Lung microvascular endothelial cell (primary cell): ENCODE data around the gene IGFBPL1. TPM values are rescaled to one million over a fixed set of nuclear protein-coding genes. Genes with fewer than 3 reads are reported as not detected.
"Not testable (repeated sequence)": the region's sequence is repeated elsewhere in the genome, so short reads cannot be mapped to it uniquely, and the experiment has no call there.

Experiments used
- DNase-seq, 2 donors: peaks; one replicate each; pipeline versions ENCODE4 v3.0.0 to v3.0.0-alpha.2; 2010; ENCODE audit warnings: low read depth in 2 of 2
- total RNA-seq: library from RNA; depleted of rRNA; stranded (reverse); fragments of >200 nt; gene quantifications from 2 replicates; pipeline ENCODE4 v1.2.1, GENCODE V29; 2014

IGFBPL1 gene, protein sequence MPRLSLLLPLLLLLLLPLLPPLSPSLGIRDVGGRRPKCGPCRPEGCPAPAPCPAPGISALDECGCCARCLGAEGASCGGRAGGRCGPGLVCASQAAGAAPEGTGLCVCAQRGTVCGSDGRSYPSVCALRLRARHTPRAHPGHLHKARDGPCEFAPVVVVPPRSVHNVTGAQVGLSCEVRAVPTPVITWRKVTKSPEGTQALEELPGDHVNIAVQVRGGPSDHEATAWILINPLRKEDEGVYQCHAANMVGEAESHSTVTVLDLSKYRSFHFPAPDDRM
- under 0.01 and 0.20 TPM in 2 replicates for total RNA-seq

DNA sequence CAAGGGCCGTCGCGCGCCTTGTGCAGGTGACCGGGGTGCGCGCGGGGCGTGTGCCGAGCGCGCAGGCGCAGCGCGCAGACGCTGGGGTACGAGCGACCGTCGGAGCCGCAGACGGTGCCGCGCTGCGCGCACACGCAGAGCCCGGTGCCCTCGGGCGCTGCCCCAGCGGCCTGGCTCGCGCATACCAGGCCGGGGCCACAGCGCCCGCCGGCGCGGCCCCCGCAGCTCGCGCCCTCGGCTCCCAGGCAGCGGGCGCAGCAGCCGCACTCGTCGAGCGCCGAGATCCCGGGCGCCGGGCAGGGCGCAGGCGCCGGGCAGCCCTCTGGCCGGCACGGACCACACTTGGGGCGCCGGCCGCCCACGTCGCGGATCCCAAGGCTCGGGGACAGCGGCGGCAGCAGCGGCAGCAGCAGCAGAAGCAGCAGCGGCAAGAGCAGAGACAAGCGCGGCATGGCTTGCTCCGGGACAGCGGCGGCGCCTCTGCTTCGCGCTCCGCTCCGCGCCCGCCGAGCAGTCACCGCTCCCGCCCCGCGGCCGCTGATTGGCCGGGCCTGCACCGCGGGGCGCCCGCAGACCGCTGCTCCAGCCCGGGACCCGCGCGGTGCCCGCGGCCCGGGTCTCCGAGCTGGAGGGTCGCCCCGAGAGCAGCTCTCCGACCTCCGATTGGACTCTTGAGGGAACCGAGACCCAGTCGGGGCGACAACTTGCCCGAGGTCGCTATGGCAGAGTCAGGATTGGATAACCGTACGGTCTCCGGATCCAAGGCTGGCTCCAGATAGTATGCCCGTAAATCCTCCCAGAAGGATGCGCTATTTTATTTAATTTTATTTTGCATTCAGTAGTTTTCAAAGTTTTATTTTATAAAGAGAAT, at the start of gene IGFBPL1:
TSS of gene IGFBPL1 (minus strand) at position 482 of the 871 bp plus-strand sequence. CDS start at position 452, 30 bp downstream.
- DNase-seq, result peak; percentile 27 to 43

- not testable (repeated sequence) for DNase-seq
These were observed 48.5 kb upstream of the IGFBPL1 start for GRCh38 chr9:38472583-38473249.

GRCh38 chr9:38467404-38467803, 43.1 kb upstream of the IGFBPL1 start:
- no peak for DNase-seq

GRCh38 chr9:38453835-38454234, 29.6 kb upstream of the IGFBPL1 start:
- DNase-seq, result no peak

DNA sequence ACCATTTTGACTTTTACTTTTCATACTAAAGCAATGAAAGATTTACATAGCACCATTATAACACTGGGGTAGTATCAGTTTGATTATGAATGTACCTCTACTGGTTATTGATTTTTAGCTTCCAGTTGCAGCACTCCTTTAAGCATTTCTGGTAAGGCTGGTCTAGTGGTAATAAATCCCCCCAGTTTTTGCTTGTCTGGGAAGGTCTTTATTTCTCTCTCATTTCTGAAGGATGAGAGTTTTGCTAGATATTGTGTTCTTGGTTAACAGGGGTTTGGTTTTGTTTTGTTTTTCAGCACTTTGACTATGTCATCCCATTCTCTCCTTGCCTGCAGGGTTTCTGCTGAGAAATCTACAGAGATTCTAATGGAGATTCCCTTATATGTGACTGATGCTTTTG, 26.9 kb upstream of the IGFBPL1 start:
- no peak for DNase-seq

GRCh38 chr9:38447703-38448102, 23.4 kb upstream of the IGFBPL1 start:
- DNase-seq, result no peak

DNA sequence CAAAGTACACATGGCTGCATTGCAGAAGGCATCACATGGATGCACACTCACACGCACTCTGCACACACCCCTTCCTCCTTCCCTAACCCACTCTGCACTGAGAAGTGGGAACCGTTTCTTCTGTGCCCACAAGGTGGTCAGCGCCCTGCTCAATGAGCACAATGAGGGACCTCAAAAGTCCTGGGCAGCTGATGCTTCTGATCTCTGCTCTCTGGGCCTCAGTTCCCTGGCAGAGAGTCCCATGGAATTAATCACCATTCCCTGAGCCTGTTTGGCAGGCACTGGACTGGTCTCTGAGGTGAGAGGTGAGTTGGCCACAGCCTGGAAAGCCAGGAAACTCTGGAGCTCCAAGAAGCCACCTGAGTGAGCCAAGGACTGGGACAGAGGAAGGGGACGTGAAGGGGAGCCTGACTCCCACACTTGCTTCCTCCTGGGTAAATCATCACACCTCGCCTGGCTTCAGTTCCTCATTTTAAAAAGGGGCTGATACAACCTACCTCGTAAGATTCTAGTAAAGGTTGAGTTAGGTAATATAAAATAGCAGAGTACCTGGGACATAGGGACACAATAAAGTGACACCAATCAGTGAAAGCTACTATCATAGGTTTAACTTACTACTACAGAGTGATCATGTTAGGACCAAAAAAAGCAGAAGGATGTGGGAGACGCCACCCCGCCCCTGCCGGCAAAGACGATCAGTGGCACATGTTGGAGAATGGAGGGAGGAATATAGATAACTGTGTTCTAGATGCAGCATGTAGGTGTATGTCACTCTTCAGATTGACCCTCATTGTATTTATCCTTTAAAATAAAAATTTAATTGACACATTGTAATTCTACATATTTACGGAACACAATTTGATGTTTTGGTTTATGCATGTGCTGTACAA, 21.1 kb upstream of the IGFBPL1 start:
- no peak for DNase-seq

DNA sequence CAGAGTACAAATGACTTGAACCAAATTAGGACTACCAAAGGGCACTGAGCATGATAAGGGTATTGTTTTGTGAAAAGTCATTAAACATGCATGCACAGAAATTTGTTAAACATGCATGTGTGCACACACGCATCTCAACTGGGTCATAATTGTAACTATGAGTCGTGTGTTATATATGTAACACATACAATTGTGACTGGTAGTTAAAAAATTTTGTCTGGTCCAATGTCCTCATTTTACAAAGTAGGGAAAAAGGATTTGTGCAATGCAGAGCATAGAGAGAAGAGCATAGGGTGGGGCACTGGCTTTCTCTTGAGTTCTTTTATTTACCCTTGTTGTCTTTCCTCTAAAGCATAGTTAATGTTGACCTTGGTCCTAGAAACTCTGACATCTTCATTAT, 19.3 kb upstream of the IGFBPL1 start:
- DNase-seq, result no peak

DNA sequence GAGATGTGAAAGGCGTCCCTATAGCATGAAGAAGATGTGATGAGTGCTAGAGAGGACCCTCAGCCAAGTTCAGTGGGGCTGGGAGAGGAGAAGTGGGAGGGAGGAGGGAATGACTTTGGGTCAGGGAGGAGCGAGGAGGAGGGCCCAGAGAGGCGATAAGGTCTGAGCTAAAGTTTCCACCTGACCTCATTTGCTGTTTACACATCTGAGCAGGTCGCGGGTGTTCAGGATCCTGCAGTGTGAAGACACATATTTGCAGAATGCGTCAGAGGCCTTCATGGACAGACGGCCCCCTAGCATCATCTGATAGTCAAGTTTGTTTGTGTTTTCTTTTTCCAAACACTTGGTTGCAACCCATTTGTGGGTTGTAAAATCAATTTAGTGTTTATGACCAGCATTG, 18.9 kb upstream of the IGFBPL1 start:
- DNase-seq, result no peak

DNA sequence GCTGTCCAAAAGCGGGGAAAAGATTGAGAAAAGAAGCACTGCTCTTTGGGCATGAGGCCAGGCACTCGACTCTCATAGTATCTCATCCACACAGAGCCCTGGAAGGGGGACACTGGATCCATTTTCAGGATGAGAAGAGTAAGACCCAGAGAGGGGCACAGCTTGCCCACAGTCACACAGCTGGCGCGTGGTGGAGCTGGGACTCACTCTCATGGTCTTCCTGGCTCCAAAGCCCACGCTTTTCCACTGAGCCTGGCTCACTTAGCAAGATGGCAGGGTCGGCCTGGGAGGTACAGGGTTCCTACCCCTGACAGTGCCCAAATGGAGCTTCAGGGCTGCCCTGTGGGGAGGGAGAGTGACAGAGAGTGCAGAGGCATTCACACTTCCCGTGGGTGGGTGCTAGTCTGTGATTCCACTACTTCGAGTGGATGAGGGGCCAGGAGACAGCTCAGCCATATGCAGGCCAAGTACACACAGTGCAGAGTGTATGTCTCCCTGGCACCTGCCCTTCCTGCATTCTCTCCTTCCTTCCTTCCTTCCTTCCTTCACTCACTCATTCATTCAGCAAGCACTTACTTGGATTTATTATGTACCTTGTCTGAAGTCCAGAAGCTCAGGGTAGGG, 18.3 kb upstream of the IGFBPL1 start:
- no peak for DNase-seq

GRCh38 chr9:38441347-38442085, 17.3 kb upstream of the IGFBPL1 start:
- DNase-seq, result no peak

DNA sequence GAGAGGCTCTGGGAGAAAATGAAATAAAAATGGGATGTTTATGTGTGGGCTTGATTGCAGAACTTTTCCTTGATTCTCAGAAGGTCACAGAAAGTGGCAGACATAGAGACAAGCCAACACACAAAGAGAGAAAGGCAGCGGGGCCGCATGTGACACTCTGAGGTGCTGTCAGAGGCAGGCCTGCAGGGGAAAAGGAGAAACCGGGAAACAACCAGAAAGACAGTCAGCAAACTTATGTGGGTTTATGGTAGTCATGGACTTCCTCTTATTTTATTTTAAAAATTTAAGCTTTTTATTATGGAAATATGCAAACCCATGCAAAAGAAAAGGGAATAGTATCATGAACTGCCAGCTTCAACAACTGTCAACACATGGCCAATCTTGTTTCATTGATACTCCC, 16.3 kb upstream of the IGFBPL1 start:
- DNase-seq, result no peak

DNA sequence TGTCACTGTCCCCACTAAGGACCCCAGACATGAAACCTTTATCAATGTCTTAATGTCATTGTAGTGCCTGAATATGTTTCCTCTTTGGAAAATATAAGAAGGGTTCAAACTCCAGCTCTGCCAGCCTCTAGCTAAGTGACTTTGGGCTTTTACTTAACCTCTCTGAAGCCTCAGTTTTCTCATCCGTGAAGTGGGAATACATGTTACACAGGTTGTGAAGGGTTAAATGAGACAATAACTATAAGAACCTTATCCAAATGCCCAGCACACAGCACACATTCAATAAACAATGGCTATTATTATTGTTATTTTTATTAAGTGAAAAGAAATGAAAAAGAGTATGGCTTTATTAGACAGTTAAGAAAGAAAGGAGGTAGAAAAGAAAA, 15.7 kb upstream of the IGFBPL1 start:
- DNase-seq, result no peak

DNA sequence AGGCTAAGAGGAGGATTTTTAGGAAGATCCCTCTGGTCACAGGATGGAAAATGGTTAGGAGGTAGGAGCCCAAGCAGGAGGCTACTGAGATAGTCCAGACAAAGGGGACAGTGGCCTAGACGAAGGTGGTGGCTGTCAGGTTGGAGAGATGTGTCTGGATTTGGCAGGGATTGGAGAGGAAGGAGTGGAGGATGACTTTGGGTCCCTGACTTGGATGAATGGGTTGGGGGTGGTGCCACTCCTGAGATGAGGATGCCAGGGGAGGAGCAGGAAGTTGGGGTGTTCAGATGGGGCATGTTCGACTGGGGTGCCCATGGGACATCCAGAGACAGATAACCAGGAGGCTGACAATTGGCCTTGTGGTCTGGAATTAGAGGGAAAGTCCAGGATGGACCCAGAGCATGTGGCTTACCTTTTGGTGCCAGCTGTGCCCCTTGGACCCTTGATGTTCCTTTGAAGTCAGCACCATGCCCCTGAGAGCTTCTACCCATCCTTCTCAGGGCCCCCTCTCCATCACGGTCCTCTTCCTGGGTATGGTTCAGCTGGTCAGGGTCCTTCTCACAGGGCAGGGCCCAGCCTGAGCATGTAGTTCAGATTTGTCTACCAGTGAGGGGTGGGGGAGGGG, 15.1 kb upstream of the IGFBPL1 start:
- DNase-seq, result no peak

GRCh38 chr9:38437193-38437823, 13.1 kb upstream of the IGFBPL1 start:
- DNase-seq, result no peak

DNA sequence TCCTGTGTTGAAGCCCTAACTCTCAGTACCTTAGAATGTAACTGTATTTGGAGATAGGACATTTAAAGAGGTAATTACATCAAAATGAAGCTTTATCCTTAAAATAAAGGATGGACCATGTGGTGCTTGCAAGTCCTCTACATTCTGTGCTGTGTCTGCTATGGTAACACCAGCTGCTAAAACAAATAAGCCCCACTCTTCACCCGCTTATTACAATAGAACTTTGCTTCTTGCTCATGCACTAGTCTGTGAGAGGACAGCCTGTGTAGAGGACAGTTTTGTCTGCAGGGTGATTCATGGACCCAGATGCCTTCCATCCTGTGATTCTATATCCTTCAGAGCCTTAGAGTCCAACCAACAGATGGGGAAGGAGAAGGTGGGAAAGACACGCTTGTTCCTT, 12.5 kb upstream of the IGFBPL1 start:
- DNase-seq, result no peak

DNA sequence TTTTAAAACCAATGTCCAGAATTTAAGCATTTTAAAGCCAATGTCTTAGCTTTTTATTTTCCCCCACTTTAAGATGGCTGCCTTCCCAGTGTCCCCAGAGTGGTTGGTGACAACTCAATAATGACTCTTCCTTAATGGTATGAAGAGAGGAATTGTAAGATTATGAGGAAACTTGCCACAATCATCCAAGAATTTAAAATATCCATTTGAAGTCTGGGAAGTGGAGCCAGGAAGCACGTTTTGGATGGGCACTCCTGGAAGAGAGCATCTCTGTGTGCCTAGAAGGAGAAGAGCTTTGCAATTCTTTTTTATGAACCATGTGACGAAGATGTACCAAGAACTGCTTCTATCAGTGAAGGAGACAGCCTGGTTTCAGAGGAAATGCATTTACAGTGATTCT, 11.3 kb upstream of the IGFBPL1 start:
- DNase-seq, result no peak

DNA sequence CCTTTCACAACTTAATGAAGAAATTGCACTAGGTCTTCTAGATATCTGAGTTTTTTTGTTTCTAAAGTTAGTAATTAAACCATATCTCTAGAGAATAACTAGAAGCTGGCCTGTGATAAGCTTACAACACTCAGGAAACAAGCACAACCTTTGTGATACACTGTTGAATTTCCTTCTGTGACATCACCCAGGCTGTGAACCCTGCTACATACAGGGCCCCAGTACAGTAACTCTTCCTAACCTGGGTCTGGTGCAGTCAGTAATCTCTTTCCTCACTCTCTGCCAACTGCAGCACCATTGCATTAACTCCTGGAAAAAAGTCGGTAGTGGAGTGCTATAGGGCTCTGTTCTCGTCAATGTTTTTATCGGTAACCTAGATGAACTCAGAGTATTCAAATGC, 10.6 kb upstream of the IGFBPL1 start:
- DNase-seq, result peak in 1 of 2 donors; percentile 31

- DNase-seq, result peak in 1 of 2 donors; percentile 7
These were observed 10.1 kb upstream of the IGFBPL1 start for GRCh38 chr9:38434365-38434764.
